CD4-positive, alpha-beta T cell treated with Interleukin-10 for 1 hour (primary cell): Measurements from ENCODE around the gene BEND6.
"Not testable (repeated sequence)": the region's sequence is repeated elsewhere in the genome, so short reads cannot be mapped to it uniquely, and the experiment has no call there.

ENCODE experiments used
- DNase-seq: peaks from one replicate; pipeline ENCODE4 v3.0.0-alpha.2; 2020

BEND6 gene

GRCh38 chr6:57038906-57039305 is 84.0 kb downstream of the BEND6 start:
- DNase-seq: no peak

- DNase-seq: no peak
These were observed 85.1 kb downstream of the BEND6 start for GRCh38 chr6:57040011-57040410.

DNA sequence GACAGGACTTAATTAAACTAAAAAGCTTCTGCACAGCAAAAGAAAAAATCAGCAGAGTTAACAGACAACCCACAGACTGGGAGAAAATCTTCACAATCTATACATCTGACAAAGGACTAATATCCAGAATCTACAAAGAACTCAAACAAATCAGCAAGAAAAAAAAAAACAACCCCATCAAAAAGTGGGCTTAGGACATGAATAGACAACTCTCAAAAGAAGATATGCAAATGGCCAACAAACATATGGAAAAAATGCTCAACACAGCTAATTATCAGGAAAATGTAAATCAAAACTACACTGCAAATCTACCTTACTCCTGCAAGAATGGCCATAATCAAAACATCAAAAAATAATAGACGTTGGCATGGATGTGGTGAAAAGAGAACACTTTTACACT is 89.2 kb downstream of the BEND6 start:
- DNase-seq: not testable (repeated sequence)

DNA sequence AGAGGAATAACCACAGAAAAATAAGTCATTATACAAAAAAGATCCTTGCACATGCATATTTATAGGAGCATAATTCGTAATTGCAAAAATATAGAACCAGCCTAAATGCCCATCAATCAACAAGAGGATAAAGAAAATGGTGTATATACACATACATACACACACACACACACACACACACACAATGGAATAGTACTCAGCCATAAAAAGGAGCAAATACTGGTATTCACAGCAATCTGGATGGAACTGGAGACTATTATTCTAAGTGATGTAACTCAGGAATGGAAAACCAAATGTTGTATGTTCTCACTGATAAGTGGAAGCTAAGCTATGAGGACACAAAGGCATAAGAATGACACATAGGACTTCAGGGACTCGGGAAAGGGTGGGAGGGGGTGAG is 89.7 kb downstream of the BEND6 start:
- no peak for DNase-seq

- peak; percentile 85 for DNase-seq
These were observed 91.7 kb downstream of the BEND6 start, which contains the start of gene KIAA1586 for GRCh38 chr6:57046332-57047256. Gene KIAA1586, plus strand, starts transcription at chr6:57046693. Its CDS starts 63 bp downstream, at chr6:57046756.

- DNase-seq: not testable (repeated sequence)
These were observed 92.3 kb downstream of the BEND6 start for GRCh38 chr6:57047257-57047585.

DNA sequence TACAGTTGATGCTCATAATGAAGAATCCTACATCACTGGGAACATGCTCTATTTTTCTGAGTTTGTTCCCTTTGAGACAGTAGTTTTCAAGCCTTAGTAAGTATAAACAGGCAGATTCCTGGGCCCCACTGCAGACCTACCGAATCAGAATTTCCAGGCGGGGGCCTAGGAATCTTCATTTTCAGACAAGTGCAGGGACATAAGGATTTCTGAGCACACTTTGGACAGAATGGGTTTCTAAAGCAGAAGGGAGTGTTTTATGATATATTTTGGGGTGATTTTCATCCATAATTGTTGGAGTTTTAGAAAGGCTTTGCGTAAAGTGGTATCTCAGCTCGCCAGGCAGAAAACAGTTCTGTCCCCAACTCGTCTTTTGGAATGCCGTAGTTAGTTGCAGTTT is 93.0 kb downstream of the BEND6 start:
- not testable (repeated sequence) for DNase-seq

- DNase-seq: no peak
These were observed 93.7 kb downstream of the BEND6 start for GRCh38 chr6:57048577-57048976.

GRCh38 chr6:57063847-57064246 is 108.9 kb downstream of the BEND6 start:
- no peak for DNase-seq

GRCh38 chr6:57064809-57065208 is 109.9 kb downstream of the BEND6 start:
- DNase-seq: no peak

- no peak for DNase-seq
These were observed 113.2 kb downstream of the BEND6 start for GRCh38 chr6:57068061-57068460.

DNA sequence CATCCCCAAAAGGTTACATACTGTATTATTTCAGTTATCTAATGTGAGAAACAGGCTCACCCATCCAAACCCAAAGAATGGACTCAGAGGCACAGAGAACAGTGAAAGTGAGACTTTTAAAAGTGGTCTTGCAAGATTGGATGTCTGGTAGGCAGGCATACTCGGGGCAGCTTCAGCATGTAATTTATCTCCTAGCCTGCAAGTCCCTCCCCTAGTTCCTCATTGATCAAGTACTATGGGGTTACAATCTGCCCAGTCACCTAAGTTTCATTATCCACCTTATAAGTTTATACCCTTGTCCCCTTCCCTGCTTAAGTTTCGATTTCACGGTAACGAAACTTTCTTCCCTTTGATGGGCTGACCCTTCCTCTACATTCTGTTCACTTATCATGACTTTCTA is 114.3 kb downstream of the BEND6 start:
- no peak for DNase-seq

- DNase-seq: no peak
These were observed 115.0 kb downstream of the BEND6 start for GRCh38 chr6:57069920-57070331.

DNA sequence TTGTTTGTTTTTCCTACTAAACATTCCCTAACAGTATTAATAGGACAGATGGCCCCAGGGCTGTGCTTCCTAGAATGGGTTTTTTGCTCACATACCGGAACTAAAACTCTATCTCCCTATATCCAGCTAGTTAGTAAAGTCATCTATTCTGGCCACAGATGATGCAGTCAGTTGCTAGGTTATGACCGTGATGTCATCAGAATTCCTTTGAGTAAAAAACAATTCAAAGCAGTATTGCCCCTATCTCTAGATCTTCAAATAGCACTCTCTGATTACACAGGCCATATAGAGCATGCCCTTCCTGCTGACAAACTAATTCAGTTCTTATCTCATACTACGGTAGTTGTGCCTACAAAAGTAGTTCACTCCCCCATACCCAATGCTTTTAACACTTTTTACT is 117.2 kb downstream of the BEND6 start:
- no peak for DNase-seq

DNA sequence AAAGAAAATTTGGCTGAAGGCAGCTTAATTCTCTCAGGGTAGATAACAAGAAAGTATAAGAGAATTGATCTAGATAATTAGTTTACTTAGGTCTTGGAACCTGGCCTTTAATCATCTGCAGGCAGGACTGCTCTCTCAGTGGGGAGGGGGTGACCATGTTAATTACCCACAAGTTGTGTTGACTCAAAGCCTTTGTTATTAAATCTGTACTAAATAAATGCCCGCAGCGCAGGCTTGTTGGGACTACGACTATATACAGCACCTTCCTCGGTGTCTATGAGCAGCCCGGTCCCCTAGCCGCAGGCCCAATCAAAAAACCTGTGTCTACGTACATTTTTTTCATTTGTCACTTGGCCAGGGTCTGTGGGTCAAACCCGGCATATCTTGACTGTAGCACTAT is 119.5 kb downstream of the BEND6 start:
- no peak for DNase-seq

DNA sequence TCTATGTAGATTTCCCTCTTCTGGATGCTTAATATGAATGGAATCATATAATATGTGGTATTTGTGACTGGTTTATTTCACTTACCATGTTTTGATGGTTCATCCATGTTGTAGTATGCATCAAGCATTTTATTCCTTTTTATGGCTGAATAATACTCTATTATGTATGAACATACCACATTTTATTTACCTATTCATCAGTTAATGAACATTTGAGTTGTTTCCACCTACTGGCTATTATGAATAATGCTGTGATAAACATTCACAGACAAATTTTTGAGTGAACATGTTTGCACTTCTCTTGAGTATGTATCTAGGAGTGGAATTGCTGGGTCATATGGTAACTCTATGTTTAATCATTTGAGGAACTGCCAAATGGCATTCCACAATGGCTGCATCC is 120.2 kb downstream of the BEND6 start:
- no peak for DNase-seq
